ENCODE measurements around the gene LRP3. TPM values are rescaled to one million over a fixed set of nuclear protein-coding genes. Genes with fewer than 3 reads are reported as not detected.
A peak's percentile ranks its signal among the peaks of the same experiment; 100 is the strongest.

LRP3 gene
- total and polyA plus RNA-seq, 2 of the 13 experiments (the other 11 are each of a cell fraction or from before 2014, with no cell fraction given): 17.6 to 51.6 TPM

DNA sequence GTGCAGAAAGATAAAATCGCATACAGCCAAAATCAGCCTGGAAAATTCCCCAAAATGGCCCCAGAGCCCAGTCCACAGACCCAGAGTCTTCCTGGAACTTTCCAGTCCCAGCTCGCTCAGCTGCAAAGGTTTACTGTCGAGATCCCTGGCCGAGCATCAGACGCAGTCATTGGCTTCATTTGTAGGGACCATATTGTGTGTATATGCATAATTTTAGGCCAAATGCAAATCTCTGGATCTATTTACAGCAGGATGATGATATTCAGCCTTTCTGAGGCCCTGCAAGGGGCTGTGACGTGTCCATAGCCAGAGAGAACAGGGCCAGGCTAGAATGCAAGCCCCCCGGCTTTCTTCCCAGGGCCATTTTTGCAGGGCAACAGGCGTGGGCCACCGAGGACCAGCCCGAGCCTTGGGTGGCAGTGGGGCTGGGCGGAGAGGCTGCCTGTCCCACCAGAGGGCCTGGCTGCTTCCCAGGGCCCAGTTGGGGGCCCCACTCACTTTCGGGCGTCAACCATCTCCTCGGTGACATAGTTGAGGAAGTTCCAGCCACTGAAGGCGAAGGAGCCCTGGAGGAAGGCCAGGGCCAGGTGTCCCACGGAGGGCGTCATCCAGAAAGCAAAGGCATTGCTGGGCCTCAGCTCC is 17.8 kb downstream of the LRP3 start:
- ATAC-seq: no peak
- no peak for FAIRE-seq

DNA sequence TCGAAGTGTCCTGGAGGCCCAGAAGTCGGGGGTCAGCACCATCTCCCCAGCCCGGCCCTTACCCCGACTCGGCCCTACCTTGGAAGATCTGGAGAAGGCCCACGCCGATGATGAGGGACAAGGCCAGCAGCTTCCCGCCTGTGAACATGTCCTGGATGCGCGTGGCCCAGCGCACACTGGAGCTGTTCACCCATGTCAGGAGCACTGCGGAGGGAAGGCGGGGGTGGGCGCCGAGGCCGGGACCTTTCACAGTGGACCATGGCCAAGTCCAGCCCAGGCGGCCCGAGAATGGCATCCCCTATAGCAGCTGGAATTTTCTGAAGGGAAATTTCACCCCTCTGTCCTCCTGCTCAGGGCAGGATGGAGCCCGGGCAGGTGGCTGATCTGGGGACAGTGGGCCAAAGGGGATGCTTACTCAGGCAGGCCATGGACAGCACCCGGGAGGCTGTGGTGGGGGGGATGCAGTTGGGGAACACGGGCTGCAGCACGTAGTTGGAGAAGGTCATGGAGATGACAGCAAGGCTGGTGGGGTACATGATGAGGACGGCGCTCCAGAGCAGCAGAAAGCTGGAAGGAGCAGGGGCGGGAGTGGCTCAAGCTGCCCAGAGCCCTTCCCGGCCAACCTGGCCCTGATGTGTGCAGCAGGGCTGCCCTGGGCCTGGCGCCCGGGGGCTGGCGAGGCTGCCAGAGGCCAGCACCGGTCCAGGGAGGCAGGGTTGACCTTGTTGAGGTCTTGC is 18.5 kb downstream of the LRP3 start:
- no peaks in the 10 kb centered on the region for H3K9me3 ChIP-seq (ENCODE audit: low read length)
- peak; percentile 42 for ATAC-seq
- H3K79me2 ChIP-seq (ENCODE audit: insufficient read depth, low read length): no peaks in the 10 kb centered on the region
- ChIA-PET CTCF (ENCODE audit: low intra/inter-chr PET ratio, low total read pairs) (no interaction called here), POLR2A (no interaction called here)
- FAIRE-seq: no peak
- 22% methylated on average over 12 of the region's 30 CpGs for WGBS (ENCODE audit: low lambda C conversion rate)
- H3K9ac ChIP-seq (ENCODE audit: insufficient read depth, low read depth, low read length): no peak overlapping the region
- no peaks in the 10 kb centered on the region for H3K36me3 ChIP-seq (replicated peaks in 1 of 2; ENCODE audit: control insufficient read depth in 1 of 2, insufficient read depth in 2 of 2, low read length in 2 of 2)
- H3K27ac ChIP-seq (ENCODE audit: extremely low read length, insufficient read depth, low read length): no peak overlapping the region
- H3K4me1 ChIP-seq (ENCODE audit: insufficient read depth, low read length): peaks cover 33% of the 10 kb centered on the region
- H3K4me2 ChIP-seq (ENCODE audit: low read depth, low read length): peak overlapping the region; percentile 24; the same call in 1 of the 2 replicates
- H2AFZ ChIP-seq (ENCODE audit: low read length): no peak overlapping the region
- H4K20me1 ChIP-seq (ENCODE audit: insufficient read depth, low read length): no peaks in the 10 kb centered on the region
- peaks cover 7 to 14% of the 10 kb centered on the region in 2 experiments; a peak in 3 of 5 replicates for H3K27me3 ChIP-seq (ENCODE audit: control insufficient read depth in 1 of 2, insufficient read depth in 2 of 2, low read length in 2 of 2)
- H3K4me3 ChIP-seq (replicated peaks in 1 of 3; ENCODE audit: insufficient read depth in 1 of 3, low read depth in 2 of 3, low read length in 3 of 3): peak overlapping the region in 1 of 3 experiments; percentile 33; a peak in 1 of 6 replicates
- intact Hi-C loops (cut with micrococcal nuclease; ENCODE audit: unreplicated experiment) (no loop called here), in situ Hi-C loops (cut with HindIII; ENCODE audit: extremely low pct_ligation_motif_present, low pct_unique_long_range_greater_than_20kb) (no loop called here)
- DNase-seq (ENCODE audit: low spot score): no peak
- no TSS peak for BruUV-seq (replicated peaks)
- TF ChIP-seq PAF1 (CRISPR knock-in tag; IDR thresholded peaks at IDR 0.05) (no peak), EHMT2 (IDR thresholded peaks at IDR 0.05; ENCODE audit: borderline replicate concordance, low read depth, low read length) (no peak), ZNF672 (CRISPR knock-in tag; IDR thresholded peaks at IDR 0.05) (no peak), ZC3H13 (CRISPR knock-in tag; IDR thresholded peaks at IDR 0.05) (no peak), ZNF460 (CRISPR knock-in tag; IDR thresholded peaks at IDR 0.05; ENCODE audit: borderline replicate concordance) (no peak)
- TF ChIP-seq, protein P1, sequence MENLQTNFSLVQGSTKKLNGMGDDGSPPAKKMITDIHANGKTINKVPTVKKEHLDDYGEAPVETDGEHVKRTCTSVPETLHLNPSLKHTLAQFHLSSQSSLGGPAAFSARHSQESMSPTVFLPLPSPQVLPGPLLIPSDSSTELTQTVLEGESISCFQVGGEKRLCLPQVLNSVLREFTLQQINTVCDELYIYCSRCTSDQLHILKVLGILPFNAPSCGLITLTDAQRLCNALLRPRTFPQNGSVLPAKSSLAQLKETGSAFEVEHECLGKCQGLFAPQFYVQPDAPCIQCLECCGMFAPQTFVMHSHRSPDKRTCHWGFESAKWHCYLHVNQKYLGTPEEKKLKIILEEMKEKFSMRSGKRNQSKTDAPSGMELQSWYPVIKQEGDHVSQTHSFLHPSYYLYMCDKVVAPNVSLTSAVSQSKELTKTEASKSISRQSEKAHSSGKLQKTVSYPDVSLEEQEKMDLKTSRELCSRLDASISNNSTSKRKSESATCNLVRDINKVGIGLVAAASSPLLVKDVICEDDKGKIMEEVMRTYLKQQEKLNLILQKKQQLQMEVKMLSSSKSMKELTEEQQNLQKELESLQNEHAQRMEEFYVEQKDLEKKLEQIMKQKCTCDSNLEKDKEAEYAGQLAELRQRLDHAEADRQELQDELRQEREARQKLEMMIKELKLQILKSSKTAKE (CRISPR knock-in tag; IDR thresholded peaks at IDR 0.05; ENCODE audit: borderline replicate concordance): 0 out of 2 replicates have a peak, but pooled peaks have one; percentile 13
- TF ChIP-seq, protein P2, sequence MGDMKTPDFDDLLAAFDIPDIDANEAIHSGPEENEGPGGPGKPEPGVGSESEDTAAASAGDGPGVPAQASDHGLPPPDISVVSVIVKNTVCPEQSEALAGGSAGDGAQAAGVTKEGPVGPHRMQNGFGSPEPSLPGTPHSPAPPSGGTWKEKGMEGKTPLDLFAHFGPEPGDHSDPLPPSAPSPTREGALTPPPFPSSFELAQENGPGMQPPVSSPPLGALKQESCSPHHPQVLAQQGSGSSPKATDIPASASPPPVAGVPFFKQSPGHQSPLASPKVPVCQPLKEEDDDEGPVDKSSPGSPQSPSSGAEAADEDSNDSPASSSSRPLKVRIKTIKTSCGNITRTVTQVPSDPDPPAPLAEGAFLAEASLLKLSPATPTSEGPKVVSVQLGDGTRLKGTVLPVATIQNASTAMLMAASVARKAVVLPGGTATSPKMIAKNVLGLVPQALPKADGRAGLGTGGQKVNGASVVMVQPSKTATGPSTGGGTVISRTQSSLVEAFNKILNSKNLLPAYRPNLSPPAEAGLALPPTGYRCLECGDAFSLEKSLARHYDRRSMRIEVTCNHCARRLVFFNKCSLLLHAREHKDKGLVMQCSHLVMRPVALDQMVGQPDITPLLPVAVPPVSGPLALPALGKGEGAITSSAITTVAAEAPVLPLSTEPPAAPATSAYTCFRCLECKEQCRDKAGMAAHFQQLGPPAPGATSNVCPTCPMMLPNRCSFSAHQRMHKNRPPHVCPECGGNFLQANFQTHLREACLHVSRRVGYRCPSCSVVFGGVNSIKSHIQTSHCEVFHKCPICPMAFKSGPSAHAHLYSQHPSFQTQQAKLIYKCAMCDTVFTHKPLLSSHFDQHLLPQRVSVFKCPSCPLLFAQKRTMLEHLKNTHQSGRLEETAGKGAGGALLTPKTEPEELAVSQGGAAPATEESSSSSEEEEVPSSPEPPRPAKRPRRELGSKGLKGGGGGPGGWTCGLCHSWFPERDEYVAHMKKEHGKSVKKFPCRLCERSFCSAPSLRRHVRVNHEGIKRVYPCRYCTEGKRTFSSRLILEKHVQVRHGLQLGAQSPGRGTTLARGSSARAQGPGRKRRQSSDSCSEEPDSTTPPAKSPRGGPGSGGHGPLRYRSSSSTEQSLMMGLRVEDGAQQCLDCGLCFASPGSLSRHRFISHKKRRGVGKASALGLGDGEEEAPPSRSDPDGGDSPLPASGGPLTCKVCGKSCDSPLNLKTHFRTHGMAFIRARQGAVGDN (CRISPR knock-in tag; IDR thresholded peaks at IDR 0.05): peak; percentile 52
- TF ChIP-seq, protein P3, sequence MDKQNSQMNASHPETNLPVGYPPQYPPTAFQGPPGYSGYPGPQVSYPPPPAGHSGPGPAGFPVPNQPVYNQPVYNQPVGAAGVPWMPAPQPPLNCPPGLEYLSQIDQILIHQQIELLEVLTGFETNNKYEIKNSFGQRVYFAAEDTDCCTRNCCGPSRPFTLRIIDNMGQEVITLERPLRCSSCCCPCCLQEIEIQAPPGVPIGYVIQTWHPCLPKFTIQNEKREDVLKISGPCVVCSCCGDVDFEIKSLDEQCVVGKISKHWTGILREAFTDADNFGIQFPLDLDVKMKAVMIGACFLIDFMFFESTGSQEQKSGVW (CRISPR knock-in tag; IDR thresholded peaks at IDR 0.05; ENCODE audit: borderline replicate concordance): no peak

More for the DNA sequence above, 17.8 kb downstream of the LRP3 start:
- Histone ChIP-seq H3K27me3 (ENCODE audit: control insufficient read depth in 1 of 2, insufficient read depth in 2 of 2, low read length in 2 of 2) (peaks cover 7 to 14% of the 10 kb centered on the region in 2 experiments; a peak in 3 of 5 replicates), H3K9me3 (ENCODE audit: low read length) (no peaks in the 10 kb centered on the region), H3K36me3 (replicated peaks in 1 of 2; ENCODE audit: control insufficient read depth in 1 of 2, insufficient read depth in 2 of 2, low read length in 2 of 2) (no peaks in the 10 kb centered on the region), H3K4me1 (ENCODE audit: insufficient read depth, low read length) (peaks cover 33% of the 10 kb centered on the region), H3K27ac (ENCODE audit: extremely low read length, insufficient read depth, low read length) (no peak overlapping the region), H2AFZ (ENCODE audit: low read length) (no peak overlapping the region), H3K4me3 (replicated peaks in 1 of 3; ENCODE audit: insufficient read depth in 1 of 3, low read depth in 2 of 3, low read length in 3 of 3) (no peak overlapping the region), H3K79me2 (ENCODE audit: insufficient read depth, low read length) (no peaks in the 10 kb centered on the region), H3K9ac (ENCODE audit: insufficient read depth, low read depth, low read length) (no peak overlapping the region), H3K4me2 (ENCODE audit: low read depth, low read length) (no peak overlapping the region), H4K20me1 (ENCODE audit: insufficient read depth, low read length) (no peaks in the 10 kb centered on the region)
- in situ Hi-C loops (cut with HindIII; ENCODE audit: extremely low pct_ligation_motif_present, low pct_unique_long_range_greater_than_20kb): no loop called here
- ChIA-PET POLR2A (interaction anchor here (0.5 kb wide), 1 partner anchor 147 kb away, joined by 3 read pairs; no protein-coding TSS in a partner anchor), CTCF (ENCODE audit: low intra/inter-chr PET ratio, low total read pairs) (no interaction called here)
- BruUV-seq (replicated peaks): no TSS peak
- intact Hi-C loops (cut with micrococcal nuclease; ENCODE audit: unreplicated experiment): no loop called here
- DNase-seq (ENCODE audit: low spot score): no peak
- WGBS (ENCODE audit: low lambda C conversion rate): 63% methylated on average over 13 of the region's 17 CpGs
- no peak for TF ChIP-seq ZNF263 (CRISPR knock-in tag; IDR thresholded peaks at IDR 0.05)
